Bronchial epithelial cell (primary cell): Measurements from ENCODE around the gene C19orf85. TPM values are rescaled to one million over a fixed set of nuclear protein-coding genes. Genes with fewer than 3 reads are reported as not detected.

Experiments used
- DNase-seq: peaks from one replicate; pipeline ENCODE4 v3.0.0-alpha.2; 2010; ENCODE audit warnings: low read depth
- FAIRE-seq: peaks from 2 replicates; lab custom pipeline; 2011; peaks lifted over from hg19 to GRCh38; lab: Jason Lieb, UNC
- H3K27me3 ChIP-seq: 2 replicates; pipeline ENCODE4 v1.5.1; 2011; ENCODE audit warnings: low read length; ENCODE audit not compliant: control insufficient read depth, insufficient read depth
- H3K36me3 ChIP-seq: 2 replicates; pipeline ENCODE4 v1.5.1; 2011; ENCODE audit warnings: low read length; ENCODE audit not compliant: control insufficient read depth, insufficient read depth
- H3K4me3 ChIP-seq: 2 replicates; pipeline ENCODE4 v1.5.1; 2011; ENCODE audit warnings: mild to moderate bottlenecking, low read depth, low read length, control low read depth
- total RNA-seq: library from RNA; depleted of rRNA; stranded (reverse); fragments of >200 nt; gene quantifications from 2 replicates; pipeline ENCODE4 v1.2.1, GENCODE V29; 2014
- TF ChIP-seq, protein P1 (sequence below): IDR thresholded peaks from 2 replicates; pipeline ENCODE4 v1.5.1; 2011; ENCODE audit warnings: mild to moderate bottlenecking, moderate library complexity, low read length, control low read depth, inconsistent platforms; ENCODE audit not compliant: insufficient read depth, severe bottlenecking

C19orf85 gene
- total RNA-seq, 1 donor from 2014 or later = not detected

GRCh38 chr19:55467236-55468053 lies 2.9 kb upstream of the C19orf85 start:
- Histone ChIP-seq H3K36me3 (no peaks in the 10 kb centered on the region), H3K27me3 (no peaks in the 10 kb centered on the region), H3K4me3 (no peak overlapping the region)
- no peak for DNase-seq
- TF ChIP-seq, protein P1, sequence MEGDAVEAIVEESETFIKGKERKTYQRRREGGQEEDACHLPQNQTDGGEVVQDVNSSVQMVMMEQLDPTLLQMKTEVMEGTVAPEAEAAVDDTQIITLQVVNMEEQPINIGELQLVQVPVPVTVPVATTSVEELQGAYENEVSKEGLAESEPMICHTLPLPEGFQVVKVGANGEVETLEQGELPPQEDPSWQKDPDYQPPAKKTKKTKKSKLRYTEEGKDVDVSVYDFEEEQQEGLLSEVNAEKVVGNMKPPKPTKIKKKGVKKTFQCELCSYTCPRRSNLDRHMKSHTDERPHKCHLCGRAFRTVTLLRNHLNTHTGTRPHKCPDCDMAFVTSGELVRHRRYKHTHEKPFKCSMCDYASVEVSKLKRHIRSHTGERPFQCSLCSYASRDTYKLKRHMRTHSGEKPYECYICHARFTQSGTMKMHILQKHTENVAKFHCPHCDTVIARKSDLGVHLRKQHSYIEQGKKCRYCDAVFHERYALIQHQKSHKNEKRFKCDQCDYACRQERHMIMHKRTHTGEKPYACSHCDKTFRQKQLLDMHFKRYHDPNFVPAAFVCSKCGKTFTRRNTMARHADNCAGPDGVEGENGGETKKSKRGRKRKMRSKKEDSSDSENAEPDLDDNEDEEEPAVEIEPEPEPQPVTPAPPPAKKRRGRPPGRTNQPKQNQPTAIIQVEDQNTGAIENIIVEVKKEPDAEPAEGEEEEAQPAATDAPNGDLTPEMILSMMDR = peak; percentile 95
- FAIRE-seq = no peak

- no peaks in the 10 kb centered on the region for H3K36me3 ChIP-seq
- DNase-seq (no peak), FAIRE-seq (no peak)
- H3K4me3 ChIP-seq = no peak overlapping the region
- H3K27me3 ChIP-seq = no peaks in the 10 kb centered on the region
- TF ChIP-seq, protein P1 = no peak
Observed at GRCh38 chr19:55466241-55466614, 1.7 kb upstream of the C19orf85 start.

GRCh38 chr19:55465460-55466240 lies 1.1 kb upstream of the C19orf85 start:
- TF ChIP-seq, protein P1 = no peak
- DNase-seq (no peak), FAIRE-seq (peak; percentile 47)
- H3K4me3 ChIP-seq = no peak overlapping the region
- H3K27me3 ChIP-seq = no peaks in the 10 kb centered on the region
- no peaks in the 10 kb centered on the region for H3K36me3 ChIP-seq

- Histone ChIP-seq H3K27me3 (no peaks in the 10 kb centered on the region), H3K36me3 (no peaks in the 10 kb centered on the region), H3K4me3 (no peak overlapping the region)
- TF ChIP-seq, protein P1 = no peak
- FAIRE-seq (no peak), DNase-seq (no peak)
Observed at GRCh38 chr19:55464039-55464661, 401 bp downstream of the C19orf85 start.

GRCh38 chr19:55463583-55464031 lies 944 bp downstream of the C19orf85 start:
- H3K36me3 ChIP-seq = no peaks in the 10 kb centered on the region
- H3K27me3 ChIP-seq = no peaks in the 10 kb centered on the region
- DNase-seq (no peak), FAIRE-seq (no peak)
- TF ChIP-seq, protein P1 = no peak
- H3K4me3 ChIP-seq = no peak overlapping the region
